DOHH2 (cell line): ENCODE results near the gene MUC12.

Source experiments
- H3F3A ChIP-seq: fragments of 200-600 bp; sonication (generic), shearing (Covaris generic); 2 replicates; pipeline ENCODE4 v1.6.0; 2016; ENCODE audit warnings: antibody characterized with exemption, mild to moderate bottlenecking; ENCODE audit not compliant: control insufficient read depth, insufficient read depth
- H3K27ac ChIP-seq: fragments of 200-600 bp; sonication (generic); 2 replicates; pipeline ENCODE4 v1.5.1; 2014; ENCODE audit warnings: low read depth, mild to moderate bottlenecking, low read length, moderate library complexity
- H3K27me3 ChIP-seq: fragments of 200-600 bp; sonication (generic); 2 replicates; pipeline ENCODE4 v1.6.1; 2014; ENCODE audit warnings: mild to moderate bottlenecking, low read length, mixed read lengths; ENCODE audit not compliant: control insufficient read depth
- H3K36me3 ChIP-seq: fragments of 200-600 bp; sonication (generic); 2 replicates; pipeline ENCODE4 v1.6.1; 2014; ENCODE audit warnings: mild to moderate bottlenecking, low read length, moderate library complexity, mixed read lengths; ENCODE audit not compliant: control insufficient read depth
- H3K4me1 ChIP-seq: fragments of 200-600 bp; sonication (generic); 2 replicates; pipeline ENCODE4 v1.6.1; 2014; ENCODE audit warnings: mild to moderate bottlenecking, low read length, mixed read lengths; ENCODE audit not compliant: control insufficient read depth
- H3K4me2 ChIP-seq: fragments of 200-600 bp; sonication (generic); 2 replicates; pipeline ENCODE4 v1.6.0; 2014; ENCODE audit warnings: mild to moderate bottlenecking, low read length, moderate library complexity
- H3K4me3 ChIP-seq: fragments of 200-600 bp; sonication (generic); 2 replicates; pipeline ENCODE4 v1.5.1; 2014; ENCODE audit warnings: mild to moderate bottlenecking, low read length, mixed read lengths
- H3K79me2 ChIP-seq: fragments of 200-600 bp; sonication (generic); 2 replicates; pipeline ENCODE4 v1.6.1; 2014; ENCODE audit warnings: mild to moderate bottlenecking, low read length, mixed read lengths; ENCODE audit not compliant: control insufficient read depth
- H3K9me2 ChIP-seq: fragments of 200-600 bp; sonication (generic); replicated peaks from 2 replicates; pipeline ENCODE4 v1.6.1; 2014; ENCODE audit warnings: mild to moderate bottlenecking, low read length, mixed read lengths; ENCODE audit not compliant: control insufficient read depth
- H3K9me3 ChIP-seq: fragments of 200-600 bp; sonication (generic); 2 replicates; pipeline ENCODE4 v1.6.1; 2014; ENCODE audit warnings: antibody characterized with exemption, low read length, mixed read lengths; ENCODE audit not compliant: control insufficient read depth, insufficient read depth
- H4K20me1 ChIP-seq: fragments of 200-600 bp; sonication (generic); 2 replicates; pipeline ENCODE4 v1.6.0; 2014; ENCODE audit warnings: low read depth, mild to moderate bottlenecking, antibody characterized with exemption, low read length, moderate library complexity; ENCODE audit not compliant: control insufficient read depth, insufficient read depth
- EZH2phosphoT487 ChIP-seq: fragments of 200-600 bp; sonication (generic); IDR thresholded peaks from 2 replicates; pipeline ENCODE4 v1.6.1; 2017; ENCODE audit warnings: borderline replicate concordance, mild to moderate bottlenecking, antibody characterized with exemption, low read length, moderate library complexity, mixed read lengths
- TF ChIP-seq, protein P1 (sequence below): fragments of 200-600 bp; sonication (generic); IDR thresholded peaks from one replicate; pipeline ENCODE4 v1.5.1; 2014; ENCODE audit warnings: antibody characterized with exemption, mild to moderate bottlenecking, low read depth, low read length; ENCODE audit not compliant: poor library complexity, severe bottlenecking

The MUC12 gene

DNA sequence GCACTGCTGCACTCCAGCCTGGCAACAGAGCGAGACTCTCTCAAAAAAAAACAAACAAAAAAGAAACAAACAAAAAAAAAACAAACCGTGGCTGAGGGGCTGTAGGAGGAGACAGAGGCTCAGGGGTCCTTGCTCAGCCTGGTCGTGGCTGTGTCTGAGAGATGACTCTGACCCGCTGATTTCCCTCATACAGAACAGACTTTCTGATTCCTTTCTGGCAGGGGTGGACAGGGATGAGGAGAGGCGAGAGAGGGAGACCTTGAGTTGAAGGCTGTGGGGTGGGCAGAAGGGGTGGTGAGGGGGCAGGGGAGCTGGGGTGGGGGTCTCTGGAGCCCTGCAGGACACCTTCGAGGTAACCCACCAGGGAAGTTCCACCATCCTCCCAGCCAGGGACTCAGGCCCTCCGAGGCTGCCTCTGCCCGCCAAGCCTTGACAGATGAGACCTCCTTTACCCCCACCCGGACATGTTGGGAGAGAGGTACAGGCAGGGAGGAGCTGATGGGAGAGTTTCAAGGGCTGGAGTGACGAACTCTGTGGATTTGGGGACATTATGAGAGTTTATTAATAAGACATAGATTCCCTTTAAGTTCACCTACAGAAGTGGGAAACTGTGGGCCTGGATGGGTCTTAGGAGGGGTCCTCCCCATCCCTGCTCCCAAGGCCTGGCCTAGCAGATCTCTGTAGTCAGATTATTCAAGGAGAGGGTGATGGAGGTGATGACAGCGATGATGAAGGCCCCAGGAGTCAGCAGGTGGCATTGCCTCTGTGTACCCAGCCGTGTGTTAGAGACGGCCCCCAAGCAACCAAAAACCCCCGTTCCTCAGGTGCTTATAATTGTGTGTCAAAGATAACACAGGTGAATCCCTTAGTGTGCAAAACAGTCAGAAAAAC is 2.0 kb downstream of the MUC12 start:
- Histone ChIP-seq H4K20me1 (no peaks in the 10 kb centered on the region), H3K4me2 (no peak overlapping the region), H3K4me1 (no peaks in the 10 kb centered on the region), H3K9me2 (no peaks in the 10 kb centered on the region), H3K79me2 (no peaks in the 10 kb centered on the region), H3K27me3 (peaks cover 35% of the 10 kb centered on the region), H3K4me3 (no peak overlapping the region), H3K9me3 (no peaks in the 10 kb centered on the region), H3K36me3 (no peaks in the 10 kb centered on the region), H3K27ac (no peak overlapping the region), H3F3A (no peaks in the 10 kb centered on the region)
- TF ChIP-seq, protein P1, sequence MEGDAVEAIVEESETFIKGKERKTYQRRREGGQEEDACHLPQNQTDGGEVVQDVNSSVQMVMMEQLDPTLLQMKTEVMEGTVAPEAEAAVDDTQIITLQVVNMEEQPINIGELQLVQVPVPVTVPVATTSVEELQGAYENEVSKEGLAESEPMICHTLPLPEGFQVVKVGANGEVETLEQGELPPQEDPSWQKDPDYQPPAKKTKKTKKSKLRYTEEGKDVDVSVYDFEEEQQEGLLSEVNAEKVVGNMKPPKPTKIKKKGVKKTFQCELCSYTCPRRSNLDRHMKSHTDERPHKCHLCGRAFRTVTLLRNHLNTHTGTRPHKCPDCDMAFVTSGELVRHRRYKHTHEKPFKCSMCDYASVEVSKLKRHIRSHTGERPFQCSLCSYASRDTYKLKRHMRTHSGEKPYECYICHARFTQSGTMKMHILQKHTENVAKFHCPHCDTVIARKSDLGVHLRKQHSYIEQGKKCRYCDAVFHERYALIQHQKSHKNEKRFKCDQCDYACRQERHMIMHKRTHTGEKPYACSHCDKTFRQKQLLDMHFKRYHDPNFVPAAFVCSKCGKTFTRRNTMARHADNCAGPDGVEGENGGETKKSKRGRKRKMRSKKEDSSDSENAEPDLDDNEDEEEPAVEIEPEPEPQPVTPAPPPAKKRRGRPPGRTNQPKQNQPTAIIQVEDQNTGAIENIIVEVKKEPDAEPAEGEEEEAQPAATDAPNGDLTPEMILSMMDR = no peak
- TF ChIP-seq EZH2phosphoT487 = no peak

DNA sequence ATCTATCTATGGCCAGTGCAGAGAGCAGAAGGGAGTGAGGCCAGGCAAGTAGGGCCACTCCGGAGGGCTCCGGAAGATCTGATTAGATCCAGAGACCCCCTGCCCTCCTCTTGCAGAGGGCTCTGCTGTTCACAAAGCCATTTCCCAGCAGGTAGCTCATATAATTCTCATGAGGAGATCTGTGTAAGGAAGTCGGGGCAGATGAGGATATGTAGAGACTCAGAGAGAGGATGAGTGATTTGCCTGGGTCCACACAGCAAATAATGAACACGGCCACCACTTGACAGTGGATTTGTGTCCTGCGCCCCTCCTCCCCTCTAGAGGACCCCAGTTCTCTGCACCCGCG is 2.6 kb downstream of the MUC12 start:
- Histone ChIP-seq H3K27me3 (peaks cover 31% of the 10 kb centered on the region), H3K9me2 (no peaks in the 10 kb centered on the region), H4K20me1 (no peaks in the 10 kb centered on the region), H3K4me3 (no peak overlapping the region), H3F3A (no peaks in the 10 kb centered on the region), H3K36me3 (no peaks in the 10 kb centered on the region), H3K9me3 (no peaks in the 10 kb centered on the region), H3K27ac (no peak overlapping the region), H3K4me2 (no peak overlapping the region), H3K79me2 (no peaks in the 10 kb centered on the region), H3K4me1 (no peaks in the 10 kb centered on the region)
- TF ChIP-seq, protein P1 = no peak
- TF ChIP-seq EZH2phosphoT487 = no peak

DNA sequence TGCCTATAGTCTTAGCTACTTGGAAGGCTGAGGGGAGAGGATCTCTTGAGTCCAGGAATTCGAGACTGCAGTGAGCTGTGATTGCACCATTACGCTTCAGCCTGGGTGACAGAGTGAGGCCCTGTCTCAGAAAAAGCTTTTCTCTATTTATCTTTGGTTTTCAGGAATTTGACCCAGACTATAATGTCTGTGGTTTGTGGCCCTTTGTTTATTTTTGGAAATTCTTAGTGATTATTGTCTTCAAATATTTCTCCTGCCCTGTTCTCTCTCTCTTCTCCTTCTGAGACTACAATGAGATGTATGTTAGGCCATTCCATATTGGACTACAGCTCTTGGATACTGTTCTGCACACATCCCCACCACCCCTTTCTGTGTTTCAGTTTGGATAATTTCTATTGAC is 4.7 kb downstream of the MUC12 start:
- TF ChIP-seq, protein P1 = no peak
- TF ChIP-seq EZH2phosphoT487 = no peak
- Histone ChIP-seq H3K4me3 (no peak overlapping the region), H3K36me3 (no peaks in the 10 kb centered on the region), H4K20me1 (no peaks in the 10 kb centered on the region), H3K4me2 (no peak overlapping the region), H3F3A (no peaks in the 10 kb centered on the region), H3K9me3 (no peaks in the 10 kb centered on the region), H3K79me2 (no peaks in the 10 kb centered on the region), H3K9me2 (no peaks in the 10 kb centered on the region), H3K4me1 (no peaks in the 10 kb centered on the region), H3K27me3 (peaks cover 17% of the 10 kb centered on the region; the same call in 1 of the 2 replicates), H3K27ac (no peak overlapping the region)
